Endothelial cell of umbilical vein (primary cell): ENCODE results near the gene HOXA9.

Source experiments
- MYC ChIP-seq: IDR thresholded peaks from one replicate; pipeline ENCODE4 v1.6.1; 2011; ENCODE audit warnings: mild to moderate bottlenecking, low read depth, low read length
- TF ChIP-seq, protein P1 (sequence below), 2 donors: IDR thresholded peaks; 1 replicate in 1 of 2; 2 replicates in 1 of 2; pipeline ENCODE4 v1.5.1; 2011; ENCODE audit warnings: low read length in 2 of 2, mild to moderate bottlenecking in 2 of 2, moderate library complexity in 2 of 2, control low read depth in 1 of 2, inconsistent platforms in 1 of 2, low read depth in 1 of 2; ENCODE audit not compliant: insufficient read depth in 1 of 2; ENCODE audit errors: extremely low read depth in 1 of 2

DNA sequence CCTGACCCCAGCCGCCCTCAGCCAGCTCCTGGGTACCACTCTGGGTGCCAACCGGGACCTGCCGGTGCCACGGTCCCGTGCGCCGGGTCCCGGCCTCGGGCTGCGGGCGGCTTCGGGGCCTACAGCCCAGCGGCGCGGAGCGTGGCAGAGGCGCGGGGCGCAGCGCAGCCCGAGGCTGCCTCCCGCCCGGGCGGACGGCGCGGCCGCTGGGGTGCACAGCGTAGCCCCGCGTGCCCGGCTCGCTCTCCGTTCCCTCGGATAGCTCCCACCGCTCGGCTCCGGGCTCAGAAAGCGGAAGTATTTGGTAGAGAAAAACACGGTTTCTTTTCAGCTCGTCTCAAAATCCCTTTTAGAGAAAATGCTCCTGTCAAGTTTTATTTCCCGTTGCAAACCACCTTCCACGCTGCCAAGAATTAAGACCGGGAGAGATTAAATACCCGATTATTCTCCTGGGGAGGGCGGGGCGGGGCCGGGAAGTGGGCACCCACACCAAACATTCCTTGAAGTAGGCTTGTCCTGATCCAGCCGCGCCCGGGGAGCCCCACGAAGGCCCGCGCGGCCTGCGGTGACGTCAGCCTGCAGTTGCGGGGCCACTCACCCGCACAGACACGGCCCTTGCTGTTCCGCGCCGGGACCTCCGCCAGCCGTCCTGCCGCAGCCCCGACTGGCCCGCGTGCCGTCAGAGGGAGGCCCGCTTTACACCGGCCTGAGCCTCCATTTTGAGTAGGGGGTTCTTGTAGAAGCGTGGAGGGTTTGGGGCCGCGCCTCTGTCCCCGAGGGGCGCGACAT, 27.4 kb upstream of the HOXA9 start:
- TF ChIP-seq, protein P1, sequence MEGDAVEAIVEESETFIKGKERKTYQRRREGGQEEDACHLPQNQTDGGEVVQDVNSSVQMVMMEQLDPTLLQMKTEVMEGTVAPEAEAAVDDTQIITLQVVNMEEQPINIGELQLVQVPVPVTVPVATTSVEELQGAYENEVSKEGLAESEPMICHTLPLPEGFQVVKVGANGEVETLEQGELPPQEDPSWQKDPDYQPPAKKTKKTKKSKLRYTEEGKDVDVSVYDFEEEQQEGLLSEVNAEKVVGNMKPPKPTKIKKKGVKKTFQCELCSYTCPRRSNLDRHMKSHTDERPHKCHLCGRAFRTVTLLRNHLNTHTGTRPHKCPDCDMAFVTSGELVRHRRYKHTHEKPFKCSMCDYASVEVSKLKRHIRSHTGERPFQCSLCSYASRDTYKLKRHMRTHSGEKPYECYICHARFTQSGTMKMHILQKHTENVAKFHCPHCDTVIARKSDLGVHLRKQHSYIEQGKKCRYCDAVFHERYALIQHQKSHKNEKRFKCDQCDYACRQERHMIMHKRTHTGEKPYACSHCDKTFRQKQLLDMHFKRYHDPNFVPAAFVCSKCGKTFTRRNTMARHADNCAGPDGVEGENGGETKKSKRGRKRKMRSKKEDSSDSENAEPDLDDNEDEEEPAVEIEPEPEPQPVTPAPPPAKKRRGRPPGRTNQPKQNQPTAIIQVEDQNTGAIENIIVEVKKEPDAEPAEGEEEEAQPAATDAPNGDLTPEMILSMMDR (IDR thresholded peaks at IDR 0.05; ENCODE audit: extremely low read depth in 1 of 2, insufficient read depth in 1 of 2, low read depth in 1 of 2, low read length in 2 of 2) = no peak
- no peak for TF ChIP-seq MYC
